Measurements from ENCODE around the gene MCF2L2.

Gene MCF2L2

GRCh38 chr3:183203670-183204069, 224.7 kb downstream of the MCF2L2 start:
- no peak overlapping the region for H3K4me3 ChIP-seq (ENCODE audit: low read depth, low read length)
- no peaks in the 10 kb centered on the region for H3K36me3 ChIP-seq (ENCODE audit: control insufficient read depth, insufficient read depth, low read length)
- no peak overlapping the region for H3K27ac ChIP-seq (ENCODE audit: low read depth, low read length)
- peaks cover 16% of the 10 kb centered on the region for H3K9me3 ChIP-seq (ENCODE audit: control insufficient read depth, insufficient read depth, low read depth, low read length)
- no peaks in the 10 kb centered on the region for H3K4me1 ChIP-seq (ENCODE audit: control insufficient read depth, insufficient read depth, low read length)
- H3K27me3 ChIP-seq (ENCODE audit: control insufficient read depth, insufficient read depth, low read length) = no peaks in the 10 kb centered on the region
- H3K9ac ChIP-seq (ENCODE audit: low read length) = no peak overlapping the region

GRCh38 chr3:183202004-183202722, 226.3 kb downstream of the MCF2L2 start:
- Histone ChIP-seq H3K27ac (ENCODE audit: low read depth, low read length) (no peak overlapping the region), H3K9me3 (ENCODE audit: control insufficient read depth, insufficient read depth, low read depth, low read length) (peaks cover 14% of the 10 kb centered on the region; the same call in 1 of the 2 replicates), H3K27me3 (ENCODE audit: control insufficient read depth, insufficient read depth, low read length) (no peaks in the 10 kb centered on the region), H3K9ac (ENCODE audit: low read length) (no peak overlapping the region), H3K36me3 (ENCODE audit: control insufficient read depth, insufficient read depth, low read length) (no peaks in the 10 kb centered on the region), H3K4me1 (ENCODE audit: control insufficient read depth, insufficient read depth, low read length) (no peaks in the 10 kb centered on the region), H3K4me3 (ENCODE audit: low read depth, low read length) (no peak overlapping the region)

GRCh38 chr3:183198939-183199338, 229.5 kb downstream of the MCF2L2 start:
- H3K27ac ChIP-seq (ENCODE audit: low read depth, low read length) = no peak overlapping the region
- H3K4me3 ChIP-seq (ENCODE audit: low read depth, low read length) = no peak overlapping the region
- peaks cover 10% of the 10 kb centered on the region; the same call in 1 of the 2 replicates for H3K9me3 ChIP-seq (ENCODE audit: control insufficient read depth, insufficient read depth, low read depth, low read length)
- H3K9ac ChIP-seq (ENCODE audit: low read length) = no peak overlapping the region
- H3K4me1 ChIP-seq (ENCODE audit: control insufficient read depth, insufficient read depth, low read length) = no peaks in the 10 kb centered on the region
- H3K36me3 ChIP-seq (ENCODE audit: control insufficient read depth, insufficient read depth, low read length) = no peaks in the 10 kb centered on the region
- H3K27me3 ChIP-seq (ENCODE audit: control insufficient read depth, insufficient read depth, low read length) = no peaks in the 10 kb centered on the region

- no peak overlapping the region for H3K27ac ChIP-seq (ENCODE audit: low read depth, low read length)
- no peak overlapping the region for H3K4me3 ChIP-seq (ENCODE audit: low read depth, low read length)
- no peaks in the 10 kb centered on the region for H3K4me1 ChIP-seq (ENCODE audit: control insufficient read depth, insufficient read depth, low read length)
Measured at GRCh38 chr3:183197734-183198133, 230.7 kb downstream of the MCF2L2 start.

GRCh38 chr3:183195266-183195665, 233.2 kb downstream of the MCF2L2 start:
- Histone ChIP-seq H3K27ac (ENCODE audit: low read depth, low read length) (no peak overlapping the region), H3K4me3 (ENCODE audit: low read depth, low read length) (no peak overlapping the region), H3K4me1 (ENCODE audit: control insufficient read depth, insufficient read depth, low read length) (no peaks in the 10 kb centered on the region), H3K36me3 (ENCODE audit: control insufficient read depth, insufficient read depth, low read length) (no peaks in the 10 kb centered on the region), H3K9ac (ENCODE audit: low read length) (no peak overlapping the region), H3K27me3 (ENCODE audit: control insufficient read depth, insufficient read depth, low read length) (no peaks in the 10 kb centered on the region), H3K9me3 (ENCODE audit: control insufficient read depth, insufficient read depth, low read depth, low read length) (no peaks in the 10 kb centered on the region)

More at GRCh38 chr3:183197734-183198133, 230.7 kb downstream of the MCF2L2 start:
- no peaks in the 10 kb centered on the region for H3K36me3 ChIP-seq (ENCODE audit: control insufficient read depth, insufficient read depth, low read length)
- H3K27me3 ChIP-seq (ENCODE audit: control insufficient read depth, insufficient read depth, low read length) = no peaks in the 10 kb centered on the region
- no peak overlapping the region for H3K9ac ChIP-seq (ENCODE audit: low read length)
- H3K9me3 ChIP-seq (ENCODE audit: control insufficient read depth, insufficient read depth, low read depth, low read length) = peaks cover 3% of the 10 kb centered on the region; the same call in 1 of the 2 replicates

GRCh38 chr3:183193762-183194689, 234.4 kb downstream of the MCF2L2 start:
- Histone ChIP-seq H3K27me3 (ENCODE audit: control insufficient read depth, insufficient read depth, low read length) (no peaks in the 10 kb centered on the region), H3K27ac (ENCODE audit: low read depth, low read length) (no peak overlapping the region), H3K9ac (ENCODE audit: low read length) (no peak overlapping the region), H3K36me3 (ENCODE audit: control insufficient read depth, insufficient read depth, low read length) (no peaks in the 10 kb centered on the region), H3K9me3 (ENCODE audit: control insufficient read depth, insufficient read depth, low read depth, low read length) (no peaks in the 10 kb centered on the region), H3K4me1 (ENCODE audit: control insufficient read depth, insufficient read depth, low read length) (no peaks in the 10 kb centered on the region), H3K4me3 (ENCODE audit: low read depth, low read length) (no peak overlapping the region)

- Histone ChIP-seq H3K4me3 (ENCODE audit: low read depth, low read length) (no peak overlapping the region), H3K9ac (ENCODE audit: low read length) (no peak overlapping the region)
Measured at GRCh38 chr3:183192650-183193300, 235.6 kb downstream of the MCF2L2 start.

GRCh38 chr3:183189641-183190040, 238.8 kb downstream of the MCF2L2 start:
- Histone ChIP-seq H3K4me1 (ENCODE audit: control insufficient read depth, insufficient read depth, low read length) (no peaks in the 10 kb centered on the region), H3K9ac (ENCODE audit: low read length) (no peak overlapping the region), H3K27ac (ENCODE audit: low read depth, low read length) (no peak overlapping the region), H3K4me3 (ENCODE audit: low read depth, low read length) (no peak overlapping the region), H3K9me3 (ENCODE audit: control insufficient read depth, insufficient read depth, low read depth, low read length) (no peaks in the 10 kb centered on the region), H3K27me3 (ENCODE audit: control insufficient read depth, insufficient read depth, low read length) (no peaks in the 10 kb centered on the region), H3K36me3 (ENCODE audit: control insufficient read depth, insufficient read depth, low read length) (no peaks in the 10 kb centered on the region)

More at GRCh38 chr3:183192650-183193300, 235.6 kb downstream of the MCF2L2 start:
- no peaks in the 10 kb centered on the region for H3K9me3 ChIP-seq (ENCODE audit: control insufficient read depth, insufficient read depth, low read depth, low read length)
- H3K27me3 ChIP-seq (ENCODE audit: control insufficient read depth, insufficient read depth, low read length) = no peaks in the 10 kb centered on the region
- H3K27ac ChIP-seq (ENCODE audit: low read depth, low read length) = no peak overlapping the region
- H3K4me1 ChIP-seq (ENCODE audit: control insufficient read depth, insufficient read depth, low read length) = no peaks in the 10 kb centered on the region
- H3K36me3 ChIP-seq (ENCODE audit: control insufficient read depth, insufficient read depth, low read length) = no peaks in the 10 kb centered on the region

GRCh38 chr3:183188895-183189462, 239.4 kb downstream of the MCF2L2 start:
- Histone ChIP-seq H3K4me3 (ENCODE audit: low read depth, low read length) (no peak overlapping the region), H3K9ac (ENCODE audit: low read length) (no peak overlapping the region), H3K36me3 (ENCODE audit: control insufficient read depth, insufficient read depth, low read length) (no peaks in the 10 kb centered on the region), H3K27ac (ENCODE audit: low read depth, low read length) (no peak overlapping the region), H3K9me3 (ENCODE audit: control insufficient read depth, insufficient read depth, low read depth, low read length) (no peaks in the 10 kb centered on the region), H3K27me3 (ENCODE audit: control insufficient read depth, insufficient read depth, low read length) (no peaks in the 10 kb centered on the region), H3K4me1 (ENCODE audit: control insufficient read depth, insufficient read depth, low read length) (no peaks in the 10 kb centered on the region)

- H3K9ac ChIP-seq (ENCODE audit: low read length) = no peak overlapping the region
- H3K36me3 ChIP-seq (ENCODE audit: control insufficient read depth, insufficient read depth, low read length) = no peaks in the 10 kb centered on the region
- peaks cover 2% of the 10 kb centered on the region; the same call in 1 of the 2 replicates for H3K4me1 ChIP-seq (ENCODE audit: control insufficient read depth, insufficient read depth, low read length)
- H3K27ac ChIP-seq (ENCODE audit: low read depth, low read length) = no peak overlapping the region
- H3K9me3 ChIP-seq (ENCODE audit: control insufficient read depth, insufficient read depth, low read depth, low read length) = no peaks in the 10 kb centered on the region
- peaks cover 4% of the 10 kb centered on the region for H3K27me3 ChIP-seq (ENCODE audit: control insufficient read depth, insufficient read depth, low read length)
- no peak overlapping the region for H3K4me3 ChIP-seq (ENCODE audit: low read depth, low read length)
Measured at GRCh38 chr3:183185696-183186095, 242.7 kb downstream of the MCF2L2 start.

Data from HUES6 (cell line).